ENCODE data around the gene PKNOX2. TPM values are rescaled to one million over a fixed set of nuclear protein-coding genes. Genes with fewer than 3 reads are reported as not detected.

PKNOX2 gene
- total and polyA plus RNA-seq, 2 of the 4 experiments (the other 2 are of a cell fraction), result 0.72 to 2.3 TPM

- Histone ChIP-seq H3K18ac (ENCODE audit: low read depth, low read length) (no peak overlapping the region), H3K4me3 (ENCODE audit: insufficient read depth, low read depth, low read length) (no peak overlapping the region), H2BK20ac (ENCODE audit: low read depth, low read length) (no peak overlapping the region), H3K4ac (ENCODE audit: low read depth, low read length) (no peak overlapping the region), H3K9me1 (ENCODE audit: insufficient read depth, low read length) (no peaks in the 10 kb centered on the region), H2AK9ac (replicated peaks; ENCODE audit: low read depth, low read length, poor library complexity) (no peak overlapping the region), H3K4me1 (ENCODE audit: control insufficient read depth, insufficient read depth, low read length) (no peaks in the 10 kb centered on the region), H2BK5ac (ENCODE audit: low read depth, low read length, poor library complexity, severe bottlenecking) (no peak overlapping the region), H2AK5ac (ENCODE audit: low read depth, low read length) (no peak overlapping the region), H3K27me3 (ENCODE audit: control insufficient read depth, insufficient read depth, low read length) (peaks cover 4% of the 10 kb centered on the region), H4K20me1 (ENCODE audit: insufficient read depth, low read length) (no peaks in the 10 kb centered on the region), H3K9me3 (ENCODE audit: control insufficient read depth, insufficient read depth, low read length) (peaks cover 6% of the 10 kb centered on the region), H2BK120ac (ENCODE audit: low read depth, low read length) (no peak overlapping the region), H4K5ac (ENCODE audit: low read depth, low read length) (no peak overlapping the region), H4K91ac (ENCODE audit: insufficient read depth, low read depth, low read length) (no peak overlapping the region), H2BK15ac (ENCODE audit: low read depth, low read length) (no peak overlapping the region), H3K56ac (ENCODE audit: extremely low read depth, insufficient read depth, low read length) (no peak overlapping the region), H2AFZ (replicated peaks; ENCODE audit: low read length, poor library complexity) (no peak overlapping the region), H4K8ac (ENCODE audit: low read depth in 2 of 2, low read length in 2 of 2) (no peak overlapping the region), H3K23ac (ENCODE audit: low read depth, low read length) (no peak overlapping the region), H3K9ac (ENCODE audit: low read depth, low read length) (no peak overlapping the region), H3K27ac (ENCODE audit: insufficient read depth, low read length) (no peak overlapping the region), H3K79me1 (ENCODE audit: low read depth in 1 of 2, low read length in 2 of 2) (no peaks in the 10 kb centered on the region), H3K4me2 (ENCODE audit: low read depth, low read length) (no peak overlapping the region), H3K14ac (replicated peaks; ENCODE audit: low read depth, low read length) (no peak overlapping the region), H3K36me3 (ENCODE audit: control insufficient read depth, insufficient read depth, low read length) (no peaks in the 10 kb centered on the region)
- 46% methylated on average over 6 of the region's 26 CpGs; no CpG with 5 or more reads in 1 of the 2 experiments for WGBS, 2 experiments (ENCODE audit: extremely low coverage in 2 of 2, insufficient read length in 1 of 2)
- ATAC-seq (ENCODE audit: low read depth), result no peak
- intact Hi-C loops (cut with micrococcal nuclease) (no loop called here), in situ Hi-C loops (cut with MboI; ENCODE audit: low sequenced_read_pairs) (no loop called here), dilution Hi-C loops (cut with HindIII; ENCODE audit: low sequenced_read_pairs, unreplicated experiment) (no loop called here)
- DNase-seq, result no peak
- ChIA-PET POLR2A (ENCODE audit: unreplicated experiment) (no interaction called here), CTCF (no interaction called here)
- no peak for TF ChIP-seq POLR2A (IDR thresholded peaks at IDR 0.05; ENCODE audit: low read depth, low read length)
- no peak for TF ChIP-seq ELK1 (IDR thresholded peaks at IDR 0.05; ENCODE audit: borderline replicate concordance, low read depth, low read length)
- no peak for TF ChIP-seq RFX5 (IDR thresholded peaks at IDR 0.05; ENCODE audit: low read depth, low read length)
- no peak for TF ChIP-seq BHLHE40 (IDR thresholded peaks at IDR 0.05; ENCODE audit: low read depth, low read length)
- no TSS peak for BruUV-seq (replicated peaks)
Measured at GRCh38 chr11:125239585-125240560, 75.3 kb downstream of the PKNOX2 start.

Measured in IMR-90 (cell line).